Measurements from ENCODE around the gene CARMIL1. TPM values are rescaled to one million over a fixed set of nuclear protein-coding genes. Genes with fewer than 3 reads are reported as not detected.

Gene CARMIL1
- total RNA-seq, result 10 to 100 TPM in 4 of 7 donors, 1 to 10 TPM in 3; 7.8 to 34.8 (median 10.1) TPM
- polyA plus RNA-seq, result 1 to 10 TPM; 3.7 to 8.7 (median 5.6) TPM
- long read RNA-seq, donor 1, result 0 reads
- long read RNA-seq, donor 2, result 0 reads

- peak; percentile 92 for DNase-seq
- WGBS, 5 donors, result 0 to 1% (median 0%) methylated on average over 65 to 81 of the region's 81 CpGs
- TF ChIP-seq POLR2AphosphoS5 (IDR thresholded peaks at IDR 0.05), result peak; percentile 55 to 76 (median 73)
- no peak for TF ChIP-seq POLR2A (IDR thresholded peaks at IDR 0.05)
- peak; percentile 23 to 81 (median 71) for TF ChIP-seq CTCF (IDR thresholded peaks at IDR 0.05 in 8 of 11, conservative IDR thresholded peaks at IDR 0.05 in 3 of 11)
- H3K27me3 ChIP-seq (replicated peaks in 1 of 7), result peaks cover 0 to 18% (median 0%) of the 10 kb centered on the region in 7 donors
- H3K4me3 ChIP-seq, result peak within 1 kb of the TSS; percentile 53 to 89 (median 79)
- H3K4me1 ChIP-seq, result peaks cover 3 to 42% (median 21%) of the 10 kb centered on the region in 6 donors
- H3K27ac ChIP-seq, result peak within 1 kb of the TSS in 6 of 8 donors; percentile 42 to 79 (median 64)
- intact Hi-C loops (cut with DNase I; ENCODE audit: low total_unique reads), result loop anchor here (5.0 kb wide), 1 partner anchor 208 kb away; no protein-coding TSS in a partner anchor
- H3K36me3 ChIP-seq, result no peaks in the 10 kb centered on the region
- H3K9me3 ChIP-seq, result no peaks in the 10 kb centered on the region
Observed at GRCh38 chr6:25278914-25279747, at the start of gene CARMIL1. Gene CARMIL1, plus strand, starts transcription at chr6:25279374. Its CDS starts 422 bp downstream, at chr6:25279796.

- DNase-seq, result no peak
- H3K27ac ChIP-seq, result no peak overlapping the region
- no peaks in the 10 kb centered on the region for H3K9me3 ChIP-seq
- no peaks in the 10 kb centered on the region for H3K36me3 ChIP-seq
- intact Hi-C loops (cut with DNase I; ENCODE audit: low total_unique reads), result loop anchor here (10.0 kb wide), 1 partner anchor 365 kb away; no protein-coding TSS in a partner anchor
- no peaks in the 10 kb centered on the region for H3K4me1 ChIP-seq
- no peak overlapping the region for H3K4me3 ChIP-seq
- 41 to 63% (median 59%) methylated on average over 1 of the region's 1 CpG for WGBS, 5 donors
- no peaks in the 10 kb centered on the region for H3K27me3 ChIP-seq (replicated peaks in 1 of 7)
- no peak for TF ChIP-seq CTCF (IDR thresholded peaks at IDR 0.05 in 8 of 11, conservative IDR thresholded peaks at IDR 0.05 in 3 of 11)
- TF ChIP-seq POLR2AphosphoS5 (IDR thresholded peaks at IDR 0.05), result no peak
- TF ChIP-seq POLR2A (IDR thresholded peaks at IDR 0.05), result no peak
Observed at GRCh38 chr6:25229671-25230321, 49.4 kb upstream of the CARMIL1 start.

GRCh38 chr6:25232479-25232878 lies 46.7 kb upstream of the CARMIL1 start:
- no peak for DNase-seq
- no peak for TF ChIP-seq CTCF (IDR thresholded peaks at IDR 0.05 in 8 of 11, conservative IDR thresholded peaks at IDR 0.05 in 3 of 11)
- Histone ChIP-seq H3K4me1 (no peaks in the 10 kb centered on the region), H3K27ac (no peak overlapping the region), H3K4me3 (no peak overlapping the region), H3K27me3 (replicated peaks in 1 of 7) (no peaks in the 10 kb centered on the region), H3K9me3 (no peaks in the 10 kb centered on the region), H3K36me3 (no peaks in the 10 kb centered on the region)
- intact Hi-C loops (cut with DNase I; ENCODE audit: low total_unique reads), result no loop called here
- WGBS, 5 donors, result 89 to 96% (median 93%) methylated on average over 13 of the region's 13 CpGs

- no peak overlapping the region for H3K27ac ChIP-seq
- no peaks in the 10 kb centered on the region for H3K36me3 ChIP-seq
- no peaks in the 10 kb centered on the region for H3K27me3 ChIP-seq (replicated peaks in 1 of 7)
- H3K4me3 ChIP-seq, result no peak overlapping the region
- no peaks in the 10 kb centered on the region for H3K9me3 ChIP-seq
- 80 to 89% (median 88%) methylated on average over 1 of the region's 1 CpG for WGBS, 5 donors
- no peak for DNase-seq
- intact Hi-C loops (cut with DNase I; ENCODE audit: low total_unique reads), result no loop called here
- no peaks in the 10 kb centered on the region for H3K4me1 ChIP-seq
- TF ChIP-seq CTCF (IDR thresholded peaks at IDR 0.05 in 8 of 11, conservative IDR thresholded peaks at IDR 0.05 in 3 of 11), result no peak
- no peak for TF ChIP-seq POLR2A (IDR thresholded peaks at IDR 0.05)
- no peak for TF ChIP-seq POLR2AphosphoS5 (IDR thresholded peaks at IDR 0.05)
Observed at GRCh38 chr6:25233226-25233625, 45.9 kb upstream of the CARMIL1 start.

All from spleen (tissue), 13 donors.